OCI-LY1 (cell line): ENCODE results near the gene CACNA2D3.

ENCODE experiments used
- EZH2 ChIP-seq: fragments of 200-600 bp; sonication (generic), shearing (Covaris generic); IDR thresholded peaks from 2 replicates; pipeline ENCODE4 v1.8.0; 2017; ENCODE audit warnings: borderline replicate concordance, mixed run types, mild to moderate bottlenecking, antibody characterized with exemption, low read length, moderate library complexity, mixed read lengths
- TF ChIP-seq, protein P1 (sequence below): fragments of 200-600 bp; sonication (generic), shearing (Covaris generic); IDR thresholded peaks from 2 replicates; pipeline ENCODE4 v1.5.1; 2017; ENCODE audit warnings: mild to moderate bottlenecking, antibody characterized with exemption, low read length, moderate library complexity, mixed read lengths

DNA sequence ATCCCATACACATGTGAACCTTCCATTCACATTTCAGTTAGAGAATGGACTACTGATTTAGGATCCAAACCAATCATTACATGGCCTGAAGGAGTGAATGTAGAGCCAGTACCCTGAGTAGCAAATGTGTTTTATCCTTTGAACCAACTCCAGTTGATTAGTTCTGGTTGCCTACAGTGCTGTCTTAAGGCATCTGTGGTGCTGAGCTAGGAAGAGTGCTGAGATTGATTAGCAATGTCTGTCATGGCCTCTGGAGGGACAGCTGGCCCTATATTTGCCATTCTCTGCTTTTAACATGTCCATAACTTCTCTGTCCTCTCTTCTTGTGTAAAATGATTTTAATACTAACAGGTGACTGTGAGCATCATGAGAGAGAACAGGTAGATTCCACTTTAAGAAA lies 794.4 kb downstream of the CACNA2D3 start:
- TF ChIP-seq, protein P1, sequence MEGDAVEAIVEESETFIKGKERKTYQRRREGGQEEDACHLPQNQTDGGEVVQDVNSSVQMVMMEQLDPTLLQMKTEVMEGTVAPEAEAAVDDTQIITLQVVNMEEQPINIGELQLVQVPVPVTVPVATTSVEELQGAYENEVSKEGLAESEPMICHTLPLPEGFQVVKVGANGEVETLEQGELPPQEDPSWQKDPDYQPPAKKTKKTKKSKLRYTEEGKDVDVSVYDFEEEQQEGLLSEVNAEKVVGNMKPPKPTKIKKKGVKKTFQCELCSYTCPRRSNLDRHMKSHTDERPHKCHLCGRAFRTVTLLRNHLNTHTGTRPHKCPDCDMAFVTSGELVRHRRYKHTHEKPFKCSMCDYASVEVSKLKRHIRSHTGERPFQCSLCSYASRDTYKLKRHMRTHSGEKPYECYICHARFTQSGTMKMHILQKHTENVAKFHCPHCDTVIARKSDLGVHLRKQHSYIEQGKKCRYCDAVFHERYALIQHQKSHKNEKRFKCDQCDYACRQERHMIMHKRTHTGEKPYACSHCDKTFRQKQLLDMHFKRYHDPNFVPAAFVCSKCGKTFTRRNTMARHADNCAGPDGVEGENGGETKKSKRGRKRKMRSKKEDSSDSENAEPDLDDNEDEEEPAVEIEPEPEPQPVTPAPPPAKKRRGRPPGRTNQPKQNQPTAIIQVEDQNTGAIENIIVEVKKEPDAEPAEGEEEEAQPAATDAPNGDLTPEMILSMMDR = no peak
- no peak for TF ChIP-seq EZH2
